Adrenal gland (tissue), 12 donors: ENCODE results near the gene STXBP4. TPM values are rescaled to one million over a fixed set of nuclear protein-coding genes. Genes with fewer than 3 reads are reported as not detected.

Experiments used
- DNase-seq, 7 donors: peaks; one replicate each; pipeline ENCODE4 v3.0.0-alpha.2; 2019 to 2020
- H3K27ac ChIP-seq, 5 donors: fragments of 200-600 bp; sonication (generic) in 4 of 5; 1 replicate in 3 of 5; 2 replicates in 2 of 5; pipeline versions ENCODE4 v1.5.1 to v1.8.0; 2016 to 2020; ENCODE audit warnings: mild to moderate bottlenecking in 1 of 5
- H3K27me3 ChIP-seq: fragments of 200-600 bp; 2 replicates; pipeline ENCODE4 v1.8.0; 2021
- H3K36me3 ChIP-seq, 2 donors: fragments of 200-600 bp; replicated peaks in 1 of 2; 1 replicate in 1 of 2; 2 replicates in 1 of 2; pipeline versions ENCODE4 v1.5.1 to v1.8.0; 2018 to 2022
- H3K4me1 ChIP-seq, 2 donors: fragments of 200-600 bp; replicated peaks in 1 of 2; 1 replicate in 1 of 2; 2 replicates in 1 of 2; pipeline versions ENCODE4 v1.5.1 to v1.8.0; 2018 to 2021
- H3K4me3 ChIP-seq, 4 donors: fragments of 200-600 bp; sonication (generic) in 3 of 4; one replicate each; pipeline ENCODE4 v1.5.1; 2016 to 2018
- H3K9me3 ChIP-seq, 3 donors: fragments of 200-600 bp; sonication (generic) in 1 of 3; replicated peaks in 1 of 3; 1 replicate in 2 of 3; 2 replicates in 1 of 3; pipeline versions ENCODE4 v1.5.1 to v1.8.0; 2016 to 2021
- POLR2A ChIP-seq, 2 donors: fragments of 450-650 bp; IDR thresholded peaks; one replicate each; pipeline ENCODE4 v1.6.1; 2017; ENCODE audit warnings: antibody characterized with exemption in 2 of 2, mild to moderate bottlenecking in 2 of 2, moderate library complexity in 1 of 2
- WGBS, 4 donors: extraction: QIAGEN DNeasy Blood & Tissue Kit in 2 of 4; methylation state at CpG; one replicate each; pipeline versions ENCODE4 v1.1.5 to v1.1.7; 2013 to 2017; 5-methylcytosine and 5-hydroxymethylcytosine counted together
- intact Hi-C, 2 donors: fragments of 100-400 bp; cut with DNase I; formaldehyde crosslinking; loops; one replicate each; pipeline versions ENCODE4 v1.14.1 to v1.15.0; 2022 to 2023
- polyA plus RNA-seq, 3 donors: library from polyadenylated mRNA; stranded (reverse); fragments of 200-250 nt in 2 of 3; fragments of 350-450 nt in 1 of 3; fragmentation: Illumina TruSeq in 1 of 3; extraction: RNeasy Lipid Tissue Mini Kit (QIAGEN cat#74804) in 1 of 3; gene quantifications; one replicate each; pipeline ENCODE4 v1.2.3, GENCODE V29; 2013 to 2014
- total RNA-seq, 9 donors: library from RNA; depleted of rRNA in 4 of 9; stranded (reverse); fragments of >200 nt in 4 of 9; fragments of 120-200 nt in 1 of 9; fragmentation: NEBNext Ultra II Directional in 1 of 9; extraction: Animal tissue kit (Norgen Biotek cat#: 25700) in 1 of 9; gene quantifications; one replicate each; pipeline versions ENCODE4 v1.1.0 to v1.2.4, GENCODE V29; 2013 to 2023
- TF ChIP-seq, protein P1 (sequence below), 6 experiments: fragments of 450-650 bp in 4 of 6; fragments of 200-600 bp in 2 of 6; sonication (generic) in 1 of 6; IDR thresholded peaks; 1 replicate in 5 of 6; 2 replicates in 1 of 6; pipeline versions ENCODE4 v1.5.1 to v1.8.0; 2016 to 2021; ENCODE audit warnings: antibody characterized with exemption in 6 of 6, mild to moderate bottlenecking in 2 of 6, moderate library complexity in 1 of 6
- donor health status: healthy with polysubstance abuse.
- donor health status: Bipolar disorder and iron deficiency.
- donor health status: DM: yes; HTN: yes; CAD: no.
- donor health status: DM: no; HTN: no; CAD: no.
- donor health status: DM: no; HTN: no; CAD: no.
- donor health status: DM: yes; HTN: yes; CAD: no.

The STXBP4 gene
- total and polyA plus RNA-seq, 12 donors = 0.81 to 50.7 (median 11.6) TPM

DNA sequence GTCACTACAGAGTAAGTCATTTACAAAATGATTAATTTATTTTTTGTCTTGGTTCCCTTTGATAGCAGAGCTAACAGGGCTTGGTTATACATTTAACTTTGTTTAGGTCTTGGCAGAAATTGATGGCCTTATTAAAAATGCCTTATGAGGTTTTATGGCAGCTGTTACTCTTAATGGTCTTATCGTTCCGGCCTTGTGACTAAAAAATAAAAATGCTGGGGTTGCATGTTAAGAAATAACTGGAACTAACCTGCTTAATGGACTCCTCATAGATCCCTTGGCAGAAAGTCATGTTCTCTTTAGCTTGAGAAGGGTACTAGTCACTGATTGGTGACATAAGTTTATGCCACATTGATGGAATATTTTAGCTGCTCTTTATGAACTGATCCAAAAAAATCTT is 18.4 kb upstream of the STXBP4 start:
- H3K36me3 ChIP-seq = no peaks in the 10 kb centered on the region

GRCh38 chr17:54951286-54951685 is 17.3 kb upstream of the STXBP4 start:
- H3K27ac ChIP-seq = no peak overlapping the region
- no peaks in the 10 kb centered on the region for H3K27me3 ChIP-seq
- WGBS, 4 donors = 72 to 86% (median 81%) methylated on average over 4 of the region's 4 CpGs
- no peak overlapping the region for H3K4me3 ChIP-seq
- no peaks in the 10 kb centered on the region for H3K36me3 ChIP-seq
- no peaks in the 10 kb centered on the region for H3K9me3 ChIP-seq
- TF ChIP-seq POLR2A (IDR thresholded peaks at IDR 0.05) = no peak
- TF ChIP-seq, protein P1, sequence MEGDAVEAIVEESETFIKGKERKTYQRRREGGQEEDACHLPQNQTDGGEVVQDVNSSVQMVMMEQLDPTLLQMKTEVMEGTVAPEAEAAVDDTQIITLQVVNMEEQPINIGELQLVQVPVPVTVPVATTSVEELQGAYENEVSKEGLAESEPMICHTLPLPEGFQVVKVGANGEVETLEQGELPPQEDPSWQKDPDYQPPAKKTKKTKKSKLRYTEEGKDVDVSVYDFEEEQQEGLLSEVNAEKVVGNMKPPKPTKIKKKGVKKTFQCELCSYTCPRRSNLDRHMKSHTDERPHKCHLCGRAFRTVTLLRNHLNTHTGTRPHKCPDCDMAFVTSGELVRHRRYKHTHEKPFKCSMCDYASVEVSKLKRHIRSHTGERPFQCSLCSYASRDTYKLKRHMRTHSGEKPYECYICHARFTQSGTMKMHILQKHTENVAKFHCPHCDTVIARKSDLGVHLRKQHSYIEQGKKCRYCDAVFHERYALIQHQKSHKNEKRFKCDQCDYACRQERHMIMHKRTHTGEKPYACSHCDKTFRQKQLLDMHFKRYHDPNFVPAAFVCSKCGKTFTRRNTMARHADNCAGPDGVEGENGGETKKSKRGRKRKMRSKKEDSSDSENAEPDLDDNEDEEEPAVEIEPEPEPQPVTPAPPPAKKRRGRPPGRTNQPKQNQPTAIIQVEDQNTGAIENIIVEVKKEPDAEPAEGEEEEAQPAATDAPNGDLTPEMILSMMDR (IDR thresholded peaks at IDR 0.05) = no peak
- intact Hi-C loops = no loop called here
- H3K4me1 ChIP-seq = no peaks in the 10 kb centered on the region
- no peak for DNase-seq

More for the DNA sequence above, 18.4 kb upstream of the STXBP4 start:
- intact Hi-C loops = no loop called here
- no peak for DNase-seq
- no peaks in the 10 kb centered on the region for H3K4me1 ChIP-seq
- no peaks in the 10 kb centered on the region for H3K27me3 ChIP-seq
- TF ChIP-seq, protein P1 (IDR thresholded peaks at IDR 0.05) = no peak
- no peak for TF ChIP-seq POLR2A (IDR thresholded peaks at IDR 0.05)
- H3K27ac ChIP-seq = no peak overlapping the region
- 89% methylated on average over 2 of the region's 2 CpGs for WGBS, 4 donors
- no peaks in the 10 kb centered on the region for H3K9me3 ChIP-seq
- no peak overlapping the region for H3K4me3 ChIP-seq

- 73 to 86% (median 83%) methylated on average over 3 of the region's 3 CpGs for WGBS, 4 donors
- no peak for DNase-seq
- Histone ChIP-seq H3K9me3 (no peaks in the 10 kb centered on the region), H3K36me3 (peaks cover 0 to 40% of the 10 kb centered on the region in 2 donors), H3K27ac (no peak overlapping the region), H3K4me3 (no peak overlapping the region), H3K27me3 (no peaks in the 10 kb centered on the region), H3K4me1 (no peaks in the 10 kb centered on the region)
- TF ChIP-seq, protein P1 (IDR thresholded peaks at IDR 0.05) = no peak
- TF ChIP-seq POLR2A (IDR thresholded peaks at IDR 0.05) = no peak
- intact Hi-C loops = no loop called here
Observed at GRCh38 chr17:54956791-54957190, 11.8 kb upstream of the STXBP4 start.

DNA sequence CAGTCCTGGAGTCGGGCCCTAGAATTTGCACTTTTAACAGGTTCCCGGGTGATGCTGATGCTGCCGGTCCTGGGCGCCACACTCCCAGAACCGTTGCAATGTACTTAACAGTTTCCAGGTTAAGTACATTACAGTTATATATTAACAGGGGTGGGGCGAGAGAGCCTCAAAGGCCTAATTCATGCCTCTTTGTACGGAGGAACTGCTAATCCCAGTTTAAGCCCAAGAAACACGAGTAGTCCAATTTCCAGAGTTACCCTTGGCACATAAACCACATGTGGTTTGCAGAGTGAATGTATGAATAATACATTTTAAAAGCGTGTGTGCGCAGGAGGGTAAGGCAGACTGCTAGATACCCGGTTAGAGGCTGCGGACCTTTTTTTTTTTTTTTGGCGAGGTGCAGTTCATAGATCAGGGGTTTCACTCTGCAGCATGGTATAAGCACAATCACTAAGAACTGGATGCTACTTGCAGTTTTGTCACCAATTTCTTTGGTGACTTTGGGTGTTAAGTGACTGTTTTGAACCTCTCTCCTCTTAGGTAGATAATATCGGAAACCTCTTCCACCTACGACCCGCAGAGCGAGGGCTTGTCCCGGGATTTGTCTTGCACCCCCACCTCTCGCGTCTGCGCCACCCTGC is 824 bp upstream of the STXBP4 start:
- TF ChIP-seq, protein P1 (IDR thresholded peaks at IDR 0.05) = peak in 1 of 6 experiments; percentile 34
- TF ChIP-seq POLR2A (IDR thresholded peaks at IDR 0.05) = no peak
- no peaks in the 10 kb centered on the region for H3K27me3 ChIP-seq
- WGBS, 4 donors = 0 to 2% (median 0%) methylated on average over 20 to 21 of the region's 21 CpGs
- intact Hi-C loops = no loop called here
- peak overlapping the region; percentile 64 to 93 (median 66) for H3K4me3 ChIP-seq
- peak overlapping the region in 3 of 5 donors; percentile 87 to 94 (median 88) for H3K27ac ChIP-seq
- H3K36me3 ChIP-seq = peaks cover 0 to 20% of the 10 kb centered on the region in 2 donors
- DNase-seq = peak in 1 of 7 donors; percentile 39
- no peaks in the 10 kb centered on the region for H3K9me3 ChIP-seq
- peaks cover 14 to 31% of the 10 kb centered on the region in 2 donors for H3K4me1 ChIP-seq
